Stimulated activated CD8-positive, alpha-beta memory T cell treated with anti-CD3 and anti-CD28 coated beads, Interleukin-2, amount 100 ng/mL, for 48 hours (primary cell): ENCODE data around the gene PKP4.
"Not testable (repeated sequence)": the region's sequence is repeated elsewhere in the genome, so short reads cannot be mapped to it uniquely, and the experiment has no call there.

Source experiments
- DNase-seq, 2 donors: peaks; one replicate each; pipeline ENCODE4 v3.0.0-alpha.2; 2020; ENCODE audit warnings: low read depth in 2 of 2

PKP4 gene, protein sequence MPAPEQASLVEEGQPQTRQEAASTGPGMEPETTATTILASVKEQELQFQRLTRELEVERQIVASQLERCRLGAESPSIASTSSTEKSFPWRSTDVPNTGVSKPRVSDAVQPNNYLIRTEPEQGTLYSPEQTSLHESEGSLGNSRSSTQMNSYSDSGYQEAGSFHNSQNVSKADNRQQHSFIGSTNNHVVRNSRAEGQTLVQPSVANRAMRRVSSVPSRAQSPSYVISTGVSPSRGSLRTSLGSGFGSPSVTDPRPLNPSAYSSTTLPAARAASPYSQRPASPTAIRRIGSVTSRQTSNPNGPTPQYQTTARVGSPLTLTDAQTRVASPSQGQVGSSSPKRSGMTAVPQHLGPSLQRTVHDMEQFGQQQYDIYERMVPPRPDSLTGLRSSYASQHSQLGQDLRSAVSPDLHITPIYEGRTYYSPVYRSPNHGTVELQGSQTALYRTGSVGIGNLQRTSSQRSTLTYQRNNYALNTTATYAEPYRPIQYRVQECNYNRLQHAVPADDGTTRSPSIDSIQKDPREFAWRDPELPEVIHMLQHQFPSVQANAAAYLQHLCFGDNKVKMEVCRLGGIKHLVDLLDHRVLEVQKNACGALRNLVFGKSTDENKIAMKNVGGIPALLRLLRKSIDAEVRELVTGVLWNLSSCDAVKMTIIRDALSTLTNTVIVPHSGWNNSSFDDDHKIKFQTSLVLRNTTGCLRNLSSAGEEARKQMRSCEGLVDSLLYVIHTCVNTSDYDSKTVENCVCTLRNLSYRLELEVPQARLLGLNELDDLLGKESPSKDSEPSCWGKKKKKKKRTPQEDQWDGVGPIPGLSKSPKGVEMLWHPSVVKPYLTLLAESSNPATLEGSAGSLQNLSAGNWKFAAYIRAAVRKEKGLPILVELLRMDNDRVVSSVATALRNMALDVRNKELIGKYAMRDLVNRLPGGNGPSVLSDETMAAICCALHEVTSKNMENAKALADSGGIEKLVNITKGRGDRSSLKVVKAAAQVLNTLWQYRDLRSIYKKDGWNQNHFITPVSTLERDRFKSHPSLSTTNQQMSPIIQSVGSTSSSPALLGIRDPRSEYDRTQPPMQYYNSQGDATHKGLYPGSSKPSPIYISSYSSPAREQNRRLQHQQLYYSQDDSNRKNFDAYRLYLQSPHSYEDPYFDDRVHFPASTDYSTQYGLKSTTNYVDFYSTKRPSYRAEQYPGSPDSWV

DNA sequence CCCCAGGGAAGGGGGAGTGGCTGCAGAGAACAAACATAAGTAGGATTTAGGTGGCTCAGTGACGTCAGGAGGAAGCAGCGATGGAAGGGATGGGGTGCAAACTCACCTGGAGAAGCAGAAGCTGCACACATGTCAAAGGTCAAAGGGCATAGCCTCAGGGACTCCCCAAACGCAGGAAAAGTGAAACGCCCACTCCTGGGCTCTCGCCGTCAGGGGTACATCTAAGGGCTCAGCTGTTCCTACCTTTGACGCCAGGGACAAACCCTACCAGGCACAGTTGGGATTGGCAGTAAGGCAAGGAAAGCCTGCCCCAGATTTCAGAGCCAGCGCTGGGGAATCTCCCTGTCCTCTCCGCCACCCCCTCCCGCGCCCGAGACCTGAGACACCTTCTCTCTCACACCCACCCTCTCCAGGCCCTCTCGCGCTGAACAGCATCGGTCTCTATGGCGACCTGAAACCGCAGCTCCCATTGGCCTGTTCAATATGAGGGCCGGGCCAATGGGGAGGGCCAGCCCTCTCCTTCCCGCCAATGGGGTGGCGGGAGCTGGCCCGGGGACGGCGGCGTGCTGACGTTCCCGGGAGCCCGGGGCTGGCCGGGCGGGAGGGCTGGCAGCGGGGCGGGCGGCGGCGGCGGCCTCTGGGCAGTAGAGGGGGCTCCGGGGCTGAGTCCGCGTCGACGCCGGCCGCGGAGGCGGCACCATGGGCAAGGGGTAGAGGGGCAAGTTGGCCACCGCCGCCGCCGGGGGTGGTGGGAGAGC is at the start of gene PKP4, which contains the start of gene CCDC148:
Gene PKP4, plus strand, starts transcription at position 644 of the 758 bp plus-strand sequence. CDS start 76,233 bp downstream, outside the sequence.
Gene CCDC148, minus strand, starts transcription at position 445 of the 758 bp plus-strand sequence. Its CDS starts 314 bp downstream, at position 131.
- DNase-seq, result peak; percentile 79

DNA sequence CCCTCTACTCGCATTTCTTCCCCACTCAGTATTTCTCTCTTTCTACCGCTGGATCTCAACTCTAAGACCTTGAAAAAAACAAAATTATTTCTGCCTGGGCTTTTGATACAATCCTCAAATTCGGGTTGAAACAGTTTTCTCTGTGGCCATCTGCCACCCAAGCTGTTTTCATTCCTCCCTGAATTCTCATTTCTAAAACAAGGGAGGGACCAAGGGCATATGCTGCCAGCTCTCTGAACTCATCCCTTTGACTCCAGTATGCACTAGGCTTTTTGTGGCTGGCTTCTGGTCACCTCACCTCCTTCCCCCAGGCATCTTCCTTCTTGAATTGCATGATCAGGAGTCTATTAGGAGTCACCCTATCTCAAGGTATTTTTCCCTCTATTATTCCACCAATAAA is 49.7 kb upstream of the PKP4 start:
- DNase-seq, result no peak

DNA sequence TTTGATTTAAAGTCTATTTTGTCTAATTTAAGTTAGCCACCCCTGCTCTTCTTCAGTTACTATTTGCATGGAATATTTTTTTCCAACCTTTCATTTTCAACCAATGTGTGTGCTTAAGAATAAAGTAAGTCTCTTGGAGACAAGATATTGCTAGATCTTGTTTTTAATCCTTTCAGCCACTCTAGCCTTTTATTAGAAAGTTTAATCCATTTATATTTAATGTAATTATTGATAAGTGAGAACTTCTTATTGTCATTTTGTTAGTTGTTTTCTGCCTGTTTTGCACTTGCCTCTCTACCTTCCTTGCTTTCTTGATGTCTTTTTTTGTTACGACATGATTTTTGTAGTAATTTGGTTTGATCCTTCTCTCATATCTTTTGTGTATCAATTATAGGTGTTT is 46.6 kb upstream of the PKP4 start:
- DNase-seq, result no peak

DNA sequence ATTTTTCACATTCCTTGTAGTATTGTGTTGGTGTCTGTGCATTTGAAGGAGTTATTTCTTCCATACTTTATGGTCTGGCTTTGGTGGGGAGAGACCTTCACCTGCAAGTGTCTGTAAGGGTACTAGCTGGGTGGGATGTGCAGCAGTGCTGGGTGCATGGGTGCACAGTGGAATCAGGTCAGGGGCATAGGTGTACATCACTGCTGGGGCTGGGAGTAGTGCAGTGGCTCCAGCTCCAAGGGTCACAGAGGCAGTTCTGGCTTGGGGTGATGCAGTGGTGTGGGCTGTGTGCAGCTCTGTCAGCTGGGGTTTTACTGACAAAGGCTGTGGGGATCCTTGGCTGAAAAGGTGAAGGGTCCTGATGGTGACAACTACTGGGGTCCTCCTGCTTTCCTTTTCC is 45.0 kb upstream of the PKP4 start:
- DNase-seq, result no peak

DNA sequence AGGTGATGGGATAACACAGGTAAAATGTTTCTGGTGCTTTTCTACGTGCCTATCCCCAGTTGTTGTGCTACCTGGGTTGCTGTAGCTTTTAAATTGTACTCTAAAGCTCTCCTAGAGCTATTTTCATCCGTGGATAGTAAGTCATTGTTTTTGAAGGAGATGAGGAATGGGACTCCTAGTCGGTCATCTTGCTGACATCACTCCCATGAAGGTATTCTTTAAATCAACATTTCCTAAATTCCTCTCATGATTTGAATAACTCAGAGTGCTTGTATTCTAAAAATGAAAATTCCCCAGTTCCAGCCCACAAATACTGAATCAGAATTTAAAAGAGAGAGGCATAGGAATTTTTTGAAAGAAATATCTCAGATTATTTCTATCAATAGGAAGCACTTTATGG is 44.5 kb upstream of the PKP4 start:
- no peak for DNase-seq

DNA sequence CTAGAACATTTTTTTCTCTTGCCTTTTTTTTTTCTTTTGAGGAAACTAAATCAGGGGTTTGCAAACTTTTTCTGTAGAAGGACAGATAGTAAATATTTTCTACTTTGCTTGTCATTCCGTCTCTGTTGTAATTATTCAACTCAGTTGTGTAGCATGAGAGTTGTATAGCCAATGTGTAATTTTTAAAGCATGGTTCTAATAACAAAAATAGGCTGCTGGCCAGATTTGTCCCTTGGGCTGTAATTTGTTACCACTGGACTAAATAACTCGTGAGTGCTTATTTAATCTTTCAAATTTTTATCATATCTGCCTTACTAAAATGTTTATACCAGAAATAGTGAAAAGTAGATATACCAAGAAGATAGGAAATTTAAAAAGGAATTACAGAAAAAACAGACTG is 43.2 kb upstream of the PKP4 start:
- no peak for DNase-seq

DNA sequence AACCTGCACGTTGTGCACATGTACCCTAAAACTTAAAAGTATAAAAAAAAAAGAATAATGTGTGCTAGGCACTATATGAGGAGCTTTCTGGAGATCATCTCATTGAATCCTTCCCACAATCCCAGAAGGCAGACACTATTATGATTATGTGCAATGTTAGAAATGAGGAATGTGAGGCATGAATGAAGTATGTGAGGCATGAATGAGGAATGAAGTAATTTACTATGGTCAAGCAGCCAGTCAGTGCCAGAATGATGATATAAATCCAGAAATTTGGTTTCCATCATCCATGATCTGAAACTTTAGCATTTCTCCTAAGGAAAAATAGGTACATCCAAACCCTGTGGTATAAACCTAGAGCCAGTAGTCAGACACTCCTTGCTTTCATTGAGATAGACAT is 42.2 kb upstream of the PKP4 start:
- no peak for DNase-seq

DNA sequence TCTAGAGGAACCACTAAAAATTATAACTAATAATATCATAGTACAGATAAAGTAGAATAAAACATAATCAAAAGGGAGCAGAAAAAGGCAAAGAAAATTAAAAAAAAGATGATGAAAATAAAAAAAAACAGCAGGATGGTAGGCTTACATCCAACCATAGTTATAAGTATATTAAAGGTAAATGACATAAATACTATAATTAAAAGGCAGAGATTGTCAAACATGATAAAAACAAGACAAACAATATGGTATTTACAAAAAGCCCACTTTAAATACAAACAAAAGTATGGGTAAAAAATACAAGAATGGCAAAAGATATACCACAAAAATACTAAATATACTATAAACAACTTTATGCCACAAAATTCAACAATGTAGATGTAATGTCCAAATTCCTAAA is 24.6 kb upstream of the PKP4 start:
- DNase-seq, result no peak

DNA sequence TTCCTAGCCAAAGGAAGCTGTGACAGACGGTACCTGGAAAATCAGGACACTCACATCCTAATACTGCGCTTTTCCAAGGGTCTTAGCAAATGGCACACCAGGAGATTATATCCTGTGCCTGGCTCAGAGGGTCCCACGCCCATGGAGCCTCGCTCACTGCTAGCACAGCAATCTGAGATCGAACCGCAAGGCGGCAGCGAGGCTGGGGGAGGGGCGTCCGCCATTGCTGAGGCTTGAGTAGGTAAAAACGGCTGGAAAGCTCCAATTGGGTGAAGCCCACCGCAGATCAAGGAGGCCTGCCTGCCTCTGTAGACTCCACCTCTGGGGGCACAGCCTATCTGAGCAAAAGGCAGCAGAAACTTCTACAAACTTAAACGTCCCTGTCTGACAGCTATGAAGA is 23.0 kb upstream of the PKP4 start:
- not testable (repeated sequence) for DNase-seq

DNA sequence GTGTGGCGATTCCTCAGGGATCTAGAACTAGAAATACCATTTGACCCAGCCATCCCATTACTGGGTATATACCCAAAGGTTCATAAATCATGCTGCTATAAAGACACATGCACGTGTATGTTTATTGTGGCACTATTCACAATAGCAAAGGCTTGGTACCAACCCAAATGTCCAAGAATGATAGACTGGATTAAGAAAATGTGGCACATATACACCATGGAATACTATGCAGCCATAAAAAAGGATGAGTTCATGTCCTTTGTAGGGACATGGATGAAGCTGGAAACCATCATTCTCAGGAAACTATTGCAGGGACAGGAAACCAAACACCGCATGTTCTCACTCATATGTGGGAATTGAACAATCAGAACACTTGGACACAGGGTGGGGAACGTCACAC is 17.7 kb upstream of the PKP4 start:
- not testable (repeated sequence) for DNase-seq

DNA sequence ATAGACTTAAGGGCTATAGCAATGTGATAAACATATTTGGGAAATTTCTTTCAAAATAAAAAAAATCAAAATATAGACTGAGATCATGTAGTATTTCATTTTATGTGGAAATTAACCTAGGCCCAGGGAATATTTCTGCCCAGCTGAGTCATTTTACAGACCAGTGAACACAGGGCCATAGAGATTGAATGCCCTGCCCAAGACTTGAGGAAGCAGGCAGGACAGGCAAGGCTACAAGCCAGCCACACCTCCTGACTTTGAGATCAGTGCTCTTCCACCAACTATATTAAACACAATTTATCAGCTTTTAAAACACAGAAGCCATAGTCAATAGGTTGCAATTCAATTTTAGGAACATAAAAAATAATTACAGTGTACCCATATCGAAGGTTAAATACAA is 13.1 kb upstream of the PKP4 start:
- DNase-seq, result no peak

DNA sequence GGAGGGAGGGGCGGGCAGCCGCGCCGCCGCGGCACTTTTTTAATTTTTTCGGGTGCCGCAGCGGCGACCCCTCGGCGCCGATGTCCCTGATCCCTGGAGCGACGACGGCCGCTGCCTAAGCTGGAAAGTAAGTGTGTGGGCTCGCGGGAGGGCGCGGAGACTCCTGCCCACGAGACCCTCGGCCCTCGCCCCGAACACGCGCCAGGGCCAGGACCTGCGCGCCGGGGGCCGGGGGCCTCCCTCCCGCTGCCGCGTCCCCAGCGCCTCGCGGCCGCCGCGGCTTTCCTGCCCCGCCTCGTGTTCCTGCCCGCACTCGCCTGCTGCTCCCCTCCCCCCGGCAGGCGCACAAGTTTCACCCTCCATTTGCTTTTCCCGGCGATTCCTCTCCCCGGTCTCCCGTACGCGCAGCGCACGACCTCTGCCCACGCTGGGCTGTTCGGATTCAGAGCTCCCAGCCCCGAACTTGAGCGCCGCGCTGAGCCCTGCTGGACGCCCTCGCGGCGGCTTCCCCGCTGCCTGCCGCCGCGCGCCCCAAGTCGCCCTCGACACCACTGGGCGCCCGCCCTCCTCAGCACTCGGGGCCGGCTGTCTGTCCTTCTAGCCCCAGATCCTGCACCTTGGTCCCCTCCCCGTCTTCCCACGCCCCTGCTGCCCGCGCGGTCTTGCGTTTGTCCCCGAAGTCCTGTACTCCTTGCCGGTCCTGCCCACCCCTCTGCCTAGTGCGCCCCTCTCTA is 507 bp downstream of the PKP4 start:
- DNase-seq, result peak; percentile 23 to 32

DNA sequence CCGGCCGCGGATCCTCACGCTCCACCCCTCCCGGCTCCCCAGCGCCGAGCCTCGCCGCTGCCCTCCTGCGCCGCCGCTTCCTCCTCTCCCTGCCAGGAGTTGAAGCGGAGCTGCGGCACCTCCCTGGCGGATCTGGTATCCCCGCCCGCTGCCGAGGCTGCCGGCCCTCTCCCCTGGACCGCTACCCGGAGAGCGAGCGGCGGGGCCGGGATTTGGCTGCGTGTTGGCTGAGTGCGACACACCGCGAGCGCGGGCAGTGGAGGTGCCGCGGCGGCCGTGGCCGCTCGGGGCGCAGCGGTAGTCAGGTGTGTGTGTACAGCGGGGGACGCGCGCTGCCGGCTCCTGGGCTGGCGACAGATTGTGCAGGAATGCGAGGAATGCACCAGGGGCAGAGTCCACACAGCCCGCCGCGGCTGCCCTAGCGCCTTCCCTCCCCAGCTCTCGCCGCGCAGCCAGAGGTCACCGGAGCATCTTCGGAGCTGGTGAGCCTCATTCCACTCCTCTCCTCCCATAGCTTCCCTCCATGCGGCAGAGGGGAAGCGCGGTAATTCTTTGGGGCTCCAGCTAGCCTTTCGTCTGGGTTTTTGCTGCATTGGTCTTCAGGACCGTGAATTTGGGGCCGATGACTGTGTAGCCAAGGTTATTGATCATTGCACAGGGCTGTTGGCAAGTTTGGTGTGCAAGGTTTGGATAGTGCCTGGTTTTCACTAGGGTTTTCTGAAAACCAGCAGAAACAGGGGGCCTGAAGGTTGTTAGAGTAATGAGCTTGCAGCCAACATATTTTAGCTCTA is 1.3 kb downstream of the PKP4 start:
- peak; percentile 29 to 48 for DNase-seq

DNA sequence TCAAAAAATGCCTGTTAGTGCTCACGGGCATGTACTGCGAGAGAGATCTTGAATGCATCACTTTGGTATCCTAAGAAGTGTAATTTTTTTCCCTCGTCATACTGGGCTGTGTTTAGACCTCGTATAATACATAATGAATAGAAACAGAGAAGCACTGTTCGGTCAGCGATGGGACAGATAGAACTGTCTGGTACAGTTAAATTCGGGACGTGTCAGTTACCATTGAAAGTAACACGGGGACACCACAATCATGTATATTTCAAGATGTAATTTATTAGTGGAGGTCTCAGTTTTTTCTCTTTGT is 1.8 kb downstream of the PKP4 start:
- DNase-seq, result no peak

DNA sequence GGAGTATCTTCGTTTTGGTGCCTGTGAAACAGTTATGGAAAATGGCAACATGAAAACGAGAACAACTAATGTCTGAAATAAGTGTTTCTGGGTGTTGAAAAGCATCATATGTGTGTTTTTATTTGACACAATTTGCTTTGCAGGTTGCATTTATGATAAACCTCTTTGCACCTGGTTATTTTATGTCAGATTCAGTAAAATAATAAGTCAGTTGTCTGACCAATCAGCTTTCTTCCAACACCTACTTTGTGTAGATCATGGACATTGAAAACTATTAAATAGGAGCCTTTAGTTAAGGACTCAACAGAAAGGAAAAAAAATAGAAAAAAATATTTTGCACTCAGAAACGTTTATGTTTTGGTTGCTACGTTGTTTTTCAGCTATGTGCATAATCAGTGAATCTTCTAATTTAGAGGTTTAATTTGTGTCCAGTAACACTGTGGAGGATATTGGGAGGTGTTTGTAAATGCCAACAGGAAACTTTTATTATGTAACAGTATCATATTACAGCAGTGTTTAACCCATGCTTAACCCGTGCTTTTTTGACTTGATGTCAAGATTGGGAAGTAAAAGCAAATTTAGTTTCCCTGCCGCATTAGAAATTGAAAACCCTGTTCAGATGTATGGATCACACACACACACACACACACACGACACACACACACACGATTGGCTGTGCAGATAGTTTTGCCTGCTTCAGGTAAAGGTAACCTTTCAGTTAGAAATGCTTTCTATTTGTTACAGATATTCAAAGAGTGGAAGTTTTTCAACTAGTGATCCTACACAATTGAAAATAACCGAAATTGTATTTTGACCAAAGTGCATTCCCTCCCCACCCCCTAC is 2.6 kb downstream of the PKP4 start:
- DNase-seq, result no peak

DNA sequence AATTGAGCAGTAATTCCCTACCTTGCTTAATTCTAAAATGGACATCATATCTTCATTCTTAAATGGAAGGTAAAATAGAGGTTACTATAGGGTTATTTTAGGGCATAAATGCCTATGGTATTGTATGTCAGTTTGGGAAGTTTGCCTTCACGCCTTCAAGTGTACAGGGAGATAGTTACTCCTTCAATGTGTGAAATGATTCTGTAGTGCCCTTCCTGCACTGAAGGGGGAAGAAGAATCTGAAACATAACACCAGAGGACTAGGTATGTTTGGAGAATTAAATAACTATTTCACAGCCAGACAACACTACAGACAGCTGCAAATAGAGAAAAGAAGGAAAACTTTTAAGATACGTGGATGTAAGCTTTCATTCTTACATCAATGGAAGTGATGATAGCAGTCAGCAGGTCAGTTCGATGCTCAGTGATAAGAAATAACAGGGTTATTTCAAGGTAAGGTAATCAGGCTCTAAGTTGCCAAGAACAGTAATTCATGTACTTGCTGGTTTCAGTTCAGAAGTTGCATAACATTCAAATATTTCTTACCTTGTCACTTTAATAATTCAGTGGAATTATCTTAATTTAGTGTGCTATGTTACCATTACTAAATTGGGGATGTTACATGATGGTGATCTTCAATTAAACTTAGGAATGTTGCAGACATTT is 4.0 kb downstream of the PKP4 start:
- DNase-seq, result no peak

DNA sequence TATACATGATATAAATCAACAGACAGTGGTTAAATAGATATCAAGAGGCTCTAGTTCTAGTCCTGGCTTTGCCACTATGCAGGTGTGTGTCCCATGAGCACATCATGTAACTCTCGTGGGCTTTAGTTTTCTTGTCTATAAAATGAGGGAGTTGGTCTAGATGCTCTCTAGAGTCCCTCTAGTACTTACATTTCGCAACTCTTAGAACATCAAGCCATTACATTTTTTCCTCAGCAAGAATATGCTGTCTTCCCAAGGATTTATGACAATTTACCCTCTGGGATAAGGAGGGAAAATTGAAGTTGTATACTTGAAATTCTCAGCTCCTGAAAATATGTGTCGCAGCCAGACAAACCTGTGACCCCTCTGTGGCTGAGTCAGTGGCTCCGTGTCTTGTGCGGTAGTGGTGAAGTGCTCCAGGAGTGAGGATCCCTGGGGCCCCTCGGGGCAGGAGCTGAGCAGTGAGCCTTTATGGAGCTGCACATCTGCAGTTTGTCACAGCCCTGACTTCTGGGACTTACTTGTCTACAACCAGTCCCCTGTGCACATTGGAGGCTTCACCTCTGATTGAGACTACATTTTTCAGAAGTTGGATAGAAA is 6.8 kb downstream of the PKP4 start:
- no peak for DNase-seq
